Caki2 (cell line): ENCODE data around the gene TMEM132D. TPM values are rescaled to one million over a fixed set of nuclear protein-coding genes. Genes with fewer than 3 reads are reported as not detected.

Experiments
- DNase-seq: peaks from one replicate; pipeline ENCODE4 v3.0.0-alpha.2; 2015; ENCODE audit warnings: low read depth
- in situ Hi-C: cut with HindIII; loops from 2 replicates; pipeline ENCODE4 v1.10.0; 2016; ENCODE audit warnings: low sequenced_read_pairs, low pct_unique_long_range_greater_than_20kb, mixed read lengths
- total RNA-seq: library from RNA; depleted of rRNA; stranded (reverse); fragments of >200 nt; shearing (Covaris generic); gene quantifications from 2 replicates; pipeline ENCODE4 v1.2.3, GENCODE V29; 2014; ENCODE audit warnings: low replicate concordance

TMEM132D gene
- total RNA-seq, 1 experiment from 2014 or later: not detected

- in situ Hi-C loops: no loop called here
- DNase-seq: no peak
These were observed 733.9 kb downstream of the TMEM132D start for GRCh38 chr12:129169928-129170327.

- no peak for DNase-seq
- in situ Hi-C loops: no loop called here
These were observed 740.0 kb downstream of the TMEM132D start for GRCh38 chr12:129163861-129164260.

GRCh38 chr12:129163461-129163860 lies 740.4 kb downstream of the TMEM132D start:
- in situ Hi-C loops: no loop called here
- no peak for DNase-seq

GRCh38 chr12:129162805-129163204 lies 741.0 kb downstream of the TMEM132D start:
- no peak for DNase-seq
- in situ Hi-C loops: no loop called here

GRCh38 chr12:129161511-129161910 lies 742.3 kb downstream of the TMEM132D start:
- DNase-seq: no peak
- in situ Hi-C loops: no loop called here

GRCh38 chr12:129160282-129160681 lies 743.5 kb downstream of the TMEM132D start:
- in situ Hi-C loops: no loop called here
- no peak for DNase-seq

GRCh38 chr12:129152351-129153104 lies 751.3 kb downstream of the TMEM132D start:
- no peak for DNase-seq
- in situ Hi-C loops: no loop called here

GRCh38 chr12:129150721-129151120 lies 753.1 kb downstream of the TMEM132D start:
- DNase-seq: no peak
- in situ Hi-C loops: no loop called here

GRCh38 chr12:129145381-129145780 lies 758.4 kb downstream of the TMEM132D start:
- DNase-seq: no peak
- in situ Hi-C loops: no loop called here

GRCh38 chr12:129138776-129139175 lies 765.0 kb downstream of the TMEM132D start:
- no peak for DNase-seq
- in situ Hi-C loops: no loop called here

GRCh38 chr12:129136694-129137325 lies 767.0 kb downstream of the TMEM132D start:
- in situ Hi-C loops: no loop called here

GRCh38 chr12:129127771-129128170 lies 776.1 kb downstream of the TMEM132D start:
- no peak for DNase-seq
- in situ Hi-C loops: no loop called here

More at GRCh38 chr12:129136694-129137325, 767.0 kb downstream of the TMEM132D start:
- no peak for DNase-seq

GRCh38 chr12:129127211-129127610 lies 776.6 kb downstream of the TMEM132D start:
- in situ Hi-C loops: no loop called here

GRCh38 chr12:129119537-129119936 lies 784.3 kb downstream of the TMEM132D start:
- peak; percentile 6 for DNase-seq
- in situ Hi-C loops: no loop called here

More at GRCh38 chr12:129127211-129127610, 776.6 kb downstream of the TMEM132D start:
- DNase-seq: no peak

GRCh38 chr12:129115558-129115957 lies 788.3 kb downstream of the TMEM132D start:
- no peak for DNase-seq
- in situ Hi-C loops: no loop called here

- no peak for DNase-seq
- in situ Hi-C loops: no loop called here
These were observed 793.2 kb downstream of the TMEM132D start for GRCh38 chr12:129110575-129110974.

GRCh38 chr12:129109174-129110001 lies 794.4 kb downstream of the TMEM132D start:
- DNase-seq: no peak
- in situ Hi-C loops: no loop called here

GRCh38 chr12:129106772-129107171 lies 797.1 kb downstream of the TMEM132D start:
- in situ Hi-C loops: no loop called here
- no peak for DNase-seq

GRCh38 chr12:129103231-129103630 lies 800.6 kb downstream of the TMEM132D start:
- in situ Hi-C loops: no loop called here

More at GRCh38 chr12:129103231-129103630, 800.6 kb downstream of the TMEM132D start:
- no peak for DNase-seq
